Ovary (tissue), 3 donors: ENCODE results near the gene KIF3B.

Experiments used
- CTCF ChIP-seq, 3 donors: fragments of 450-650 bp in 2 of 3; fragments of 200-600 bp in 1 of 3; IDR thresholded peaks; one replicate each; pipeline versions ENCODE4 v1.5.1 to v1.8.0; 2016 to 2022; ENCODE audit warnings: antibody characterized with exemption in 3 of 3, mild to moderate bottlenecking in 1 of 3
- EP300 ChIP-seq: sonication (generic); formaldehyde crosslinking; IDR thresholded peaks from one replicate; pipeline ENCODE4 v1.6.1; 2017; ENCODE audit warnings: antibody characterized with exemption
- POLR2A ChIP-seq: fragments of 450-650 bp; IDR thresholded peaks from one replicate; pipeline ENCODE4 v1.6.1; 2017; ENCODE audit warnings: antibody characterized with exemption, mild to moderate bottlenecking, moderate library complexity
- donor health status: DM: no; HTN: no; CAD: no.

- no peak for TF ChIP-seq CTCF (IDR thresholded peaks at IDR 0.05)
- TF ChIP-seq POLR2A, result no peak
- TF ChIP-seq EP300, result no peak
Observed at GRCh38 chr20:32378461-32378860, 101.0 kb downstream of the KIF3B start.
